GM03348 (cell line): ENCODE measurements around the gene NIPAL1.

Experiments
- DNase-seq: peaks from one replicate; pipeline ENCODE4 v3.0.0; 2012; ENCODE audit warnings: low spot score

The NIPAL1 gene

DNA sequence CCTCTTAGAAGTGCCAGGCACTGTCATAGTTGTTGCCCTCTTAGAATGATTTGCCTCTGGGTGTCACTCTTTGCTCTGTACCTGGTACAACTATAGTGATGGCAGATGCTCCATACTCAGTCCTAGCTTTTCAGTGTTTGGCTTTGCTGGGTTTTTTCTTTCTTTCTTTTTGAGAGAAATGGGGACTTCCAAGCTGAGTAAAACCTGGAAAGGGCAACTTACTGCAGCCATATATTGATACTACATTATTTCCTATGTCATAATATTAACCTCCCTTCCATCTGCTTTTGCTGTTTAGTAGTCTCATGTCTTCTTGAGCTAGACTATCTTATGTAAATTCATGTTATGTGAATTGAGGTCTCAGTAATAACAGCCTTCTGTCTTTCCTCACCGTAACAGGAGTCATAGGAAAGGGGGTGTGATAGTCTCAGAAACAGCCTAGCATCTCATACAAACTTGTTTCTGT lies 49.0 kb downstream of the NIPAL1 start:
- DNase-seq = no peak

DNA sequence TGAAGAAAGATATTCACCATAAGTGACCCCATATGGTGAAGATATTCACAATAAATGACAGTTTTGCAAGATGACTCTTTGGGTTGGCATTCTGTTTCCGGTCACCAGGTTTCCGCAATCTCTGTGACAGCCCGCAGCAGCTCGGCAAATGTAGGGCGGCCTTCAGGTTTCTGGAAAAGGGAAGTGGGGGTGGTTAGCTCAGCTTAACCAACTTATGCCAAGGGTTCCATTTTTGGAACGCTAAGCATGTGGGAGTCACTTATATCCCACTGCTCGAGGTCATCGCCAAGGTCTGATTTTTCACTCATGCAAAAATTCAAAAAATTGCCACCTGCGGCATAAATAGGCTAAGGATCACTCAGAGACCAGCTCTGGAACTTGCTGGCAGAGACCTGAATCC lies 51.0 kb downstream of the NIPAL1 start:
- no peak for DNase-seq

DNA sequence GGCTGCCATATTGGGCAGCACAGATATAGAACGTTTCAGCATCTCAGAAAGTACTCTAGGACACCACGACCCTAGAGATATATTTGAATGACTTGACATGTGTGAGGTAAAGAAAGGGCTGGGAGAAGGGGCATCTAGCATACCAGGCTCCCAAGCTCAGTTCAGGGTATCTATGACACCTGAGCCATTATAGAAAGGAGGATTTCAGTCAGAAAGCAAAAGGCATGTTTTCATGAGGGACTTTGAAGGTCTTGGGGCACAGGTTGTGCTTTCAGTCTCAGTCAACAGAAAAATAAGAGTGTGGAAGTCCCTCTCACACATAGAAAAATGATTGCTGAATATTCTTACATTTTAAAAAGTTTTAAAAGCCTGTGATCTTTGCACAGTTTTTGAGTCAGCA lies 51.6 kb downstream of the NIPAL1 start:
- DNase-seq = no peak

DNA sequence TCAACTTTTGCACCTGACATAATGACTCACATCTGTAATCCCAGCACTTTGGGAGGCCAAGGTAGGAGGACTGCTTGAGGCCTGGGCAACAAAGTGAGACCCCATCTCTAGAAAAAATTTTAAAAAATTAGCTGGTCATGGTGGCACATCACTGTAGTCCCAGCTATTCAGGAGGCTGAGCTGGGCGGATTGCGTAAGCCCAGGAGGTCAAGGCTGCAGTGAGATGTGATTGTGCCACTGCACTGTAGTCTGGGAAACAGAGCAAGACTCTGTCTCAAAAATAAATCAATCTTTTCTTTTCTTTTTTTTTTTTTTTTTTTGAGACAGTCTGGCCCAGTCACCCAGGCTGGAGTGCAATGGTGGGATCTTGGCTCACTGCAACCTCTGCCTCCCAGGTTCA lies 52.5 kb downstream of the NIPAL1 start:
- DNase-seq = no peak

DNA sequence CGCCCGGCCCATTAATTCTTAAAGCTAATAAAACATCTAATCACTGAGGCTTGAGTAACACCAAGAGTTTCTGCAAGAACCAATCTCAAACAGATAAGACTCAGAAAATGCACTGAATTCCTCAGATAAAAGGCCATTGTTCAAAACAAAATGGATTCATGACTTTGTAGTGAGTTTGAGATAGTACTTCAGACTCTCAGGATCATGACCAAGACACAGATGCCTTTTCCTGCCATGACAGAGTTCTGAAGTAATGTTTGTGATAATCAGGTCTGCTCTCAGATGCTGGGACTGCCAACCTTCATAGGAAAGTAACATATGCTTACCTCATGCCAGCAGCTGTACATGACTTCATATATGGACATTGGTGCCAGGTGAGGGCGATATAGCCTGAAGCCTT lies 54.6 kb downstream of the NIPAL1 start:
- no peak for DNase-seq

DNA sequence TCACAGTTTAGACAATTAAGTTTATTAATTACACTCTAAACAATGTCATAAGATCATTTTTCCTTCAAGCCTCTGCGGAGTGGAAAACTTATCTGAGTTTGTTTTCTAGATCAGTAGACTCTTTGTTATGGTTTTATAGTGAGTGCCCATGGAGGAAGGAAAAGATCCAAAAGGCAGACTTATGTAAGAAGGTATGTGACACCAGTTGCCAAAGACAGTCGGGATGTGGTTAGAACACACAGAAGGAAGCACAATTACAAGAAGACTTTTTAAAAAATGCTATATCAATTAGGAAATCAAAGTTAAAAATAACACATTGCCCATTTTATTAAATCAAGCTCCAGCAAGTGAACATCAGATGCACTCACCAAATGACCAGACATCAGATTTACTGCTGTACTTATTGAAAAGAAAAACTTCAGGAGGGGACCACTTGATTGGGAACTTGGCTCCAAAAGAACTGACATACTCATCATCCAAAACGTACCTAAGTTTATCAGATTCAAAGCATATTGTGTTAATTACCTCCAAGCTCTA lies 57.1 kb downstream of the NIPAL1 start:
- DNase-seq = no peak

DNA sequence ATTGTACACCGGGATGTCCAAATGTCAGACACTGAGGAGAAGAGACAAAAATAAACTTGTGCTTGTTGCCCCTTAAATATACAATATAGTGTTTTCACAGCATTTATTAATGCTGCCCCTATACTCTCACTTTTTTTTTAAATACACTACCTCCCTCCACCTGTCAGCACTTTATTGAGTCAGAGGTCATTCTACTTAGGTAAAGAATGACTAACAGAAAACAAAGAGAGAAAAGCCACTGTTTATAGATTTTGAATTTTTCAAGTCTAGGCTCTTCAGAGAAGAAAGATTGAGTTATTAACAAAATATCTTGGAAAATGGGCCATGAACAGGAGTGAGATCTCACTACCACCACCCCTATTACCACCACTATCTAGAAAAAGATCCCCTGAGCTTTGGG lies 58.1 kb downstream of the NIPAL1 start:
- DNase-seq = no peak

DNA sequence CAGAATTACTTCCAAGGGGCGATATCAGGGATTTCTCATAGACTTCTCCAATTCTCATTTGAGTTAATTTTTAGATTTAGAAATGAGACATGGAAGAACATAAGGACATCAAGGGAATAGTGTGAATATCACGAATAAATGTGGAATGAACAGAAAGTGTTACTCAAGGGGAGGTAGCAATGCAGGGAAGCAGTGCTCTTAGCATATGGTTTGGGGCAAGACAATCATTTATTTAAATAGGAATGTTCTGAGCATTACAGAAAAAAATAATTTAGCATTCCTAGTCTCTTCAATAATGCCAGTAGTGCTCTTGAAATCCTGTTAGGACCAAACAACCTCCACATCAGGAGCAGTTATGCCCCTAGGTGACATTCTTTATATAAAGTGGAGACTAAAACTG lies 61.9 kb downstream of the NIPAL1 start:
- no peak for DNase-seq

DNA sequence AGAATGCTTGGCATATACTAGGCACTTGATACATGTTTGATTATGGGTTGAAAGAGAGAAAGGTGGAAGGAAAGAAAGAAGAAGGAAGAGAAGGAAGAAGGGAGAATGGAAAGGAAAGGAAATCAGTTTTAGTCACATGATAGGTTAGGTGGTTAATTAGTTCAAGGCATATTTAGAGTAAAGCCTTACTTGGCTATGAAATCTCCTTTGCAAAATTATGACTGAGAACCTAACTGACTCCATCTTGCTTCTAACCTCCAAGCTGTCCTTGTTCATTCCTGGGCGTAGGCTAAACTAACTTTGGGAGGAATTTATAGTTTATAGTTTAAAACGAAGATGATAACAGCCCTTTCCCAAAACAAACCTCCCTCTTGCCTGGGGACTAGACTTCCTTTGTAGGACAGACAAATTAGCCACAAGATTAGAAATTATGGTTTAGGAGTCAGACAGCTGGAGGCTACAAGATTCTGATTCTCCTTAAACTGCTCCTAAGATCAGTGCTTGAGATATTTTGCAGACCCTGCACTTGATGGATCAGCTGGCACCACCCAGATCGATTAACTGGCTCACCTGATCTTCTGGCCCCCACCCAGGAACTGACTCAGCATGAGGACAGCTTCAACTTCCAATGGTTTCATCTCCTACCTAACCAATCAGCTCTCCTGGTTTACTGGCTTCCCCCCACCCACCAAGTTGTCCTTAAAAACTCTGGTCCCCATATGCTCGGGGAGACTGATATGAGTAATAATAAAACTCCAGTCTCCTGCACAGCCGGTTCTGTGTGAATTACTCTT lies 62.5 kb downstream of the NIPAL1 start:
- no peak for DNase-seq

DNA sequence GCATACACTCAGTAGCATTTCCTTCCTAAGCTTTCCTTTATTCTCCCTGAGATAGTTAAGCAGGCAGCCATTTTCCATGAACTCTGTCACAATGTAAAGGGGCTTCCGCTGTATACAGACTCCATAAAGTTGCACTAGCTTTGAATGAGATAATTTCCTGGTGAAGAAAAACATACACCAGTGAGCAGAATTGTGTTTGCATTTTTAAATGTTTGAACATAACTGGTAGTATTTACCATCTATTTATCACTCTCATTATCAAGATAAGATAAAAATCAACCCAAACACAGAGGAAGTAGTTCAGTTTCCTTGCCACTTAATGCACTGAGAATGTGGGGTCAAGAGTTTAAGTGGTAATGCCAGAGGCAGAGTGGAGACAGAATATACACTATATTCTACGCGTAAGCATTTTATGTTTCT lies 63.4 kb downstream of the NIPAL1 start:
- DNase-seq = no peak

DNA sequence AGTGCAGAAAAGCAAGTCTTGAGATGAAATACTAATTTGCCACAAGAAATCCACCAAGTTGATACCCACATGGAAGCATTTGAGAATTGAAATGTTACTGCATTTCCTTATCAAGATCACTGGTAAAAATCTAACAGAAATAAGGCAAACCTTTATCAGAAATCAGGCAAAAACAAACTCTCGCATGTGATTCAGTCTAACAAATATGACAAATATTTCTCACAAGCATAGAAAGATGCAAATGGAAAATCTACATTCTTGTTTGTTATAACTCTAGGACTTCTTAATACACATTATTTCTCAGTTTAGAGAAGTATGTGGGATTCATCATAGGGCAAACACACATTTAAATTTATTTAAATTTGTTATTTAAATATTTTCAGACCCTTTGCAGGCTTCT lies 64.6 kb downstream of the NIPAL1 start:
- no peak for DNase-seq

DNA sequence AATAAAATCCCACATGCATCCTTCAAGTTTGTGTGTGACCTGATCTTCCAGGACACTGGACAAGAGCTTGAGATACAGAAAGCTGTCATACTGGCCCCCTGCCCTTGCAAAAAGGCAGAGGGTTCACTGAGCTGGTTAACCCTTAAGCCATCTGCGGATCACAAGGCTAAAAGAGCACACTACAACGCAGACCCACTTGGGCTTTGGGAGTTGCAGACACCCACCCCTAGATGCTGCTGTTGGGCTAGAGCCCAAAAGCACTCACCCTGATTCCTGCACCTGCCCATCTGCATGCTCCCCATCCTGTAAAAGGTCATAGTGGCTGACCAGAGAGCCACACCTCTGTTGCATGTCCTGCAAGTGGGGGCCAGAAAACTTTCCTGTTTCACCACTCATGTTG lies 66.4 kb downstream of the NIPAL1 start:
- DNase-seq = no peak

DNA sequence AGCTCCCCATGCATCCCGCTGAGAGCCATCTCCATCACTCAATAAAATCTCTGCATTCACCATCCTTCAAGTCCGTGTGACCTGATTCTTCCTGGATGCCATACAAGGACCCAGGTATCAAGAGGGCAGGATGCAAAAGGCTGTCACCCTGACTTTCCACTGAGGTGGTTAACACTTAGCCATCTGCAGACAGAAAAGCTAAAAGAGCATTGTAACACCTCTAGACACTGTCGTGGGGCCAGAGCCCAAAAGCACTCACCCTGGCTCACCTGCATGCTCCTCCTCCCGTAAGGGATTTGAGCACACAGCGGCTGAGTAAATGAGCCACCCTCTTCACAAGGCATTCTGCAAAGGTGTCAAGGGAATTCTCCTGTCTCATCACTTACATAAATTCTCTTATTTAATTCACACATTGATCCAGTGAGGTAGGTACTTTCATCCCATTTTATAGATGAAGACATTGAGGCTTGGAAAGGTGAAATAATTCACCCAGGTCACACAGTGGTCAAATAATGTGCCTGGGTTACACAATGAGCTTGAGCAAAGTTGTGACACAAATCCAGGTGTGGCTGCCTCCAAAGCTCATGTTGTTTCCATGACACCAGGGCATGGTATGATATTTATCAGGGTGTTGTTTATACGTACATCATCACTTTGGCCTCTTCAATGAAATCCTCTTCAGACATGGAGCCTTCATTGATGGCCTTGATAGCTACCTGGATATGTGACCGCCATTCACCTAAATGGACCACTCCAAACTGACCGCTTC lies 69.4 kb downstream of the NIPAL1 start:
- DNase-seq = no peak
